Naive thymus-derived CD8-positive, alpha-beta T cell (primary cell): ENCODE data around the gene CDH4. TPM values are rescaled to one million over a fixed set of nuclear protein-coding genes. Genes with fewer than 3 reads are reported as not detected.

ENCODE experiments used
- ATAC-seq, 2 donors: fragments of 150-1000 bp; cut with Tn5 transposase in 1 of 2; sonication (Bioruptor Pico), chemical (Tn5 transposase) in 1 of 2; 1 replicate in 1 of 2; 2 replicates in 1 of 2; pipeline ENCODE4 v1.10.0; 2021; ENCODE audit warnings: mild to moderate bottlenecking in 2 of 2, moderate library complexity in 2 of 2
- POLR2A ChIA-PET: fragments of 350-600 bp; sonication (Branson Sonifier 250); formaldehyde crosslinking; loops from one replicate; lab custom pipeline; 2021; ENCODE audit warnings: antibody characterized with exemption; lab: Charles Lee
- DNase-seq, 10 donors: peaks; one replicate each; pipeline versions ENCODE4 v3.0.0 to v3.0.0-alpha.2; 2020 to 2022
- H3K27ac Mint-ChIP-seq, 10 donors: one replicate each; pipeline ENCODE4 v1.8.0; 2020 to 2022; ENCODE audit warnings: mild to moderate bottlenecking in 10 of 10, mixed read lengths in 10 of 10, moderate library complexity in 4 of 10, inconsistent platforms in 1 of 10
- H3K27me3 Mint-ChIP-seq, 5 donors: one replicate each; pipeline ENCODE4 v1.8.0; 2021 to 2022; ENCODE audit warnings: mixed read lengths in 5 of 5
- H3K36me3 Mint-ChIP-seq, 3 donors: one replicate each; pipeline ENCODE4 v1.8.0; 2020 to 2022; ENCODE audit warnings: mixed read lengths in 3 of 3, mild to moderate bottlenecking in 2 of 3, inconsistent platforms in 1 of 3
- H3K4me1 Mint-ChIP-seq, 4 donors: one replicate each; pipeline ENCODE4 v1.8.0; 2021 to 2022; ENCODE audit warnings: mixed read lengths in 4 of 4
- H3K4me3 Mint-ChIP-seq, 10 donors: one replicate each; pipeline ENCODE4 v1.8.0; 2020 to 2022; ENCODE audit warnings: mild to moderate bottlenecking in 10 of 10, mixed read lengths in 10 of 10, moderate library complexity in 6 of 10, inconsistent platforms in 1 of 10
- H3K9me3 Mint-ChIP-seq, 9 donors: one replicate each; pipeline ENCODE4 v1.8.0; 2020 to 2022; ENCODE audit warnings: mixed read lengths in 9 of 9, mild to moderate bottlenecking in 3 of 9, inconsistent platforms in 1 of 9, moderate library complexity in 1 of 9
- polyA plus RNA-seq, 3 donors: library from polyadenylated mRNA; unstranded; fragments of 300-500 nt; fragmentation: Illumina TruSeq; gene quantifications; one replicate each; pipeline ENCODE4 v1.2.3, GENCODE V29; 2021
- total RNA-seq, 8 experiments: library from RNA in 2 of 8; stranded (reverse) in 2 of 8; gene quantifications; one replicate each; pipeline ENCODE4 v1.2.3 and lab custom pipeline; 2021 to 2026

The CDH4 gene
- total and polyA plus RNA-seq, 5 experiments from 2014 or later: 0.07 to 0.44 (median 0.15) TPM; not detected in 1

- DNase-seq (no peak), ATAC-seq (no peak)
- no peaks in the 10 kb centered on the region for H3K9me3 Mint-ChIP-seq
- peaks cover 0 to 13% (median 2%) of the 10 kb centered on the region in 5 donors for H3K27me3 Mint-ChIP-seq
- H3K27ac Mint-ChIP-seq: no peak overlapping the region
- H3K36me3 Mint-ChIP-seq: no peaks in the 10 kb centered on the region
- H3K4me3 Mint-ChIP-seq: no peak overlapping the region
- POLR2A ChIA-PET: no interaction called here
- H3K4me1 Mint-ChIP-seq: peaks cover 0 to 1% (median 0%) of the 10 kb centered on the region in 4 donors
Observed at GRCh38 chr20:61772828-61773631, 521.0 kb downstream of the CDH4 start.

- peaks cover 0 to 4% (median 0%) of the 10 kb centered on the region in 4 donors for H3K4me1 Mint-ChIP-seq
- ATAC-seq: no peak
Observed at GRCh38 chr20:61773926-61774587, 522.0 kb downstream of the CDH4 start.

GRCh38 chr20:61775423-61775822 is 523.4 kb downstream of the CDH4 start:
- POLR2A ChIA-PET: no interaction called here
- Mint-ChIP-seq H3K4me1 (peaks cover 0 to 4% (median 0%) of the 10 kb centered on the region in 4 donors), H3K27me3 (peaks cover 0 to 17% (median 2%) of the 10 kb centered on the region in 5 donors), H3K9me3 (peaks cover 0 to 3% (median 2%) of the 10 kb centered on the region in 9 donors), H3K4me3 (no peak overlapping the region), H3K27ac (no peak overlapping the region), H3K36me3 (peaks cover 0 to 2% (median 0%) of the 10 kb centered on the region in 3 donors)
- ATAC-seq (no peak), DNase-seq (no peak)

More at GRCh38 chr20:61773926-61774587, 522.0 kb downstream of the CDH4 start:
- Mint-ChIP-seq H3K27ac (no peak overlapping the region), H3K4me3 (no peak overlapping the region), H3K36me3 (no peaks in the 10 kb centered on the region), H3K27me3 (peaks cover 0 to 17% (median 2%) of the 10 kb centered on the region in 5 donors), H3K9me3 (peaks cover 0 to 2% (median 0%) of the 10 kb centered on the region in 9 donors)
- DNase-seq: no peak
- POLR2A ChIA-PET: no interaction called here

GRCh38 chr20:61776491-61777075 is 524.5 kb downstream of the CDH4 start:
- no peak overlapping the region for H3K4me3 Mint-ChIP-seq
- peaks cover 0 to 17% (median 2%) of the 10 kb centered on the region in 5 donors for H3K27me3 Mint-ChIP-seq
- peaks cover 3 to 14% (median 5%) of the 10 kb centered on the region in 3 donors for H3K36me3 Mint-ChIP-seq
- no peak overlapping the region for H3K27ac Mint-ChIP-seq
- DNase-seq (no peak), ATAC-seq (no peak)
- H3K9me3 Mint-ChIP-seq: peaks cover 5 to 14% (median 13%) of the 10 kb centered on the region in 9 donors
- POLR2A ChIA-PET: no interaction called here
- peaks cover 0 to 4% (median 0%) of the 10 kb centered on the region in 4 donors for H3K4me1 Mint-ChIP-seq

GRCh38 chr20:61777773-61778494 is 525.9 kb downstream of the CDH4 start:
- Mint-ChIP-seq H3K27me3 (peaks cover 0 to 17% (median 2%) of the 10 kb centered on the region in 5 donors), H3K4me1 (peaks cover 0 to 4% (median 0%) of the 10 kb centered on the region in 4 donors)

GRCh38 chr20:61778495-61778863 is 526.4 kb downstream of the CDH4 start:
- Mint-ChIP-seq H3K4me3 (no peak overlapping the region), H3K27me3 (peaks cover 0 to 17% (median 2%) of the 10 kb centered on the region in 5 donors), H3K27ac (no peak overlapping the region), H3K9me3 (peaks cover 7 to 25% (median 19%) of the 10 kb centered on the region in 9 donors), H3K4me1 (peaks cover 0 to 4% (median 0%) of the 10 kb centered on the region in 4 donors), H3K36me3 (peaks cover 5 to 16% (median 5%) of the 10 kb centered on the region in 3 donors)
- POLR2A ChIA-PET: no interaction called here
- DNase-seq (peak in 1 of 10 donors; percentile 40), ATAC-seq (no peak)

More at GRCh38 chr20:61777773-61778494, 525.9 kb downstream of the CDH4 start:
- DNase-seq: peak in 1 of 10 donors; percentile 24
- Mint-ChIP-seq H3K36me3 (peaks cover 5 to 16% (median 5%) of the 10 kb centered on the region in 3 donors), H3K9me3 (peaks cover 7 to 25% (median 17%) of the 10 kb centered on the region in 9 donors), H3K4me3 (no peak overlapping the region), H3K27ac (no peak overlapping the region)
- POLR2A ChIA-PET: no interaction called here
- ATAC-seq: no peak

GRCh38 chr20:61779176-61779965 is 527.3 kb downstream of the CDH4 start:
- Mint-ChIP-seq H3K4me3 (no peak overlapping the region), H3K9me3 (peaks cover 7 to 25% (median 19%) of the 10 kb centered on the region in 9 donors), H3K27me3 (peaks cover 0 to 17% (median 2%) of the 10 kb centered on the region in 5 donors), H3K4me1 (peaks cover 0 to 4% (median 0%) of the 10 kb centered on the region in 4 donors), H3K27ac (no peak overlapping the region), H3K36me3 (peaks cover 5 to 16% (median 5%) of the 10 kb centered on the region in 3 donors)
- peak in 1 of 10 donors; percentile 14 for DNase-seq
- ATAC-seq: no peak
- POLR2A ChIA-PET: no interaction called here

GRCh38 chr20:61780066-61780465 is 528.0 kb downstream of the CDH4 start:
- Mint-ChIP-seq H3K27me3 (peaks cover 0 to 15% (median 1%) of the 10 kb centered on the region in 5 donors), H3K9me3 (peaks cover 7 to 25% (median 19%) of the 10 kb centered on the region in 9 donors), H3K27ac (no peak overlapping the region), H3K4me1 (peaks cover 0 to 4% (median 0%) of the 10 kb centered on the region in 4 donors), H3K36me3 (peaks cover 5 to 16% (median 5%) of the 10 kb centered on the region in 3 donors), H3K4me3 (no peak overlapping the region)
- ATAC-seq (no peak), DNase-seq (peak in 1 of 10 donors; percentile 26)
- POLR2A ChIA-PET: no interaction called here

GRCh38 chr20:61784801-61785566 is 532.9 kb downstream of the CDH4 start:
- Mint-ChIP-seq H3K4me1 (peaks cover 0 to 4% (median 0%) of the 10 kb centered on the region in 4 donors), H3K27me3 (peaks cover 0 to 16% (median 2%) of the 10 kb centered on the region in 5 donors), H3K36me3 (peaks cover 5 to 16% (median 5%) of the 10 kb centered on the region in 3 donors), H3K27ac (no peak overlapping the region), H3K9me3 (peaks cover 7 to 25% (median 19%) of the 10 kb centered on the region in 9 donors), H3K4me3 (no peak overlapping the region)
- POLR2A ChIA-PET: no interaction called here
- ATAC-seq (no peak), DNase-seq (peak in 1 of 10 donors; percentile 45)

- peak in 1 of 10 donors; percentile 34 for DNase-seq
- Mint-ChIP-seq H3K36me3 (peaks cover 5 to 13% (median 5%) of the 10 kb centered on the region in 3 donors), H3K4me1 (peaks cover 0 to 6% (median 0%) of the 10 kb centered on the region in 4 donors), H3K9me3 (peaks cover 7 to 26% (median 16%) of the 10 kb centered on the region in 9 donors), H3K27ac (no peak overlapping the region), H3K27me3 (peaks cover 0 to 19% (median 2%) of the 10 kb centered on the region in 5 donors), H3K4me3 (no peak overlapping the region)
- no peak for ATAC-seq
- POLR2A ChIA-PET: no interaction called here
Observed at GRCh38 chr20:61785567-61785816, 533.4 kb downstream of the CDH4 start.

GRCh38 chr20:61786230-61786629 is 534.2 kb downstream of the CDH4 start:
- POLR2A ChIA-PET: no interaction called here
- Mint-ChIP-seq H3K27ac (no peak overlapping the region), H3K36me3 (peaks cover 3 to 6% (median 5%) of the 10 kb centered on the region in 3 donors), H3K9me3 (peaks cover 4 to 26% (median 10%) of the 10 kb centered on the region in 9 donors), H3K27me3 (peaks cover 0 to 24% (median 4%) of the 10 kb centered on the region in 5 donors), H3K4me3 (no peak overlapping the region), H3K4me1 (peaks cover 0 to 6% (median 0%) of the 10 kb centered on the region in 4 donors)
- ATAC-seq: no peak
- no peak for DNase-seq
